Measurements from ENCODE around the gene MEGF8.

Gene MEGF8

GRCh38 chr19:42288387-42288786, 37.0 kb upstream of the MEGF8 start:
- peaks cover 0 to 27% (median 26%) of the 10 kb centered on the region in 4 donors for H3K4me1 ChIP-seq
- no peak overlapping the region for H3K27ac ChIP-seq
- H3K27me3 ChIP-seq = no peaks in the 10 kb centered on the region
- intact Hi-C loops (cut with DNase I; ENCODE audit: low total_unique reads) = no loop called here
- peaks cover 50 to 71% (median 67%) of the 10 kb centered on the region in 3 donors for H3K36me3 ChIP-seq
- no peak for TF ChIP-seq CTCF (IDR thresholded peaks at IDR 0.05)
- no peak overlapping the region for H3K4me3 ChIP-seq
- H3K9me3 ChIP-seq = no peaks in the 10 kb centered on the region
- DNase-seq = no peak

- peaks cover 0 to 26% (median 25%) of the 10 kb centered on the region in 4 donors for H3K4me1 ChIP-seq
- no peak overlapping the region for H3K4me3 ChIP-seq
- no peaks in the 10 kb centered on the region for H3K27me3 ChIP-seq
- no peak for TF ChIP-seq CTCF (IDR thresholded peaks at IDR 0.05)
- no peak for DNase-seq
- H3K27ac ChIP-seq = no peak overlapping the region
- intact Hi-C loops (cut with DNase I; ENCODE audit: low total_unique reads) = no loop called here
- H3K36me3 ChIP-seq = peaks cover 52 to 77% (median 73%) of the 10 kb centered on the region in 3 donors
- H3K9me3 ChIP-seq = no peaks in the 10 kb centered on the region
Observed at GRCh38 chr19:42288881-42289555, 36.4 kb upstream of the MEGF8 start.

GRCh38 chr19:42289556-42290041, 35.8 kb upstream of the MEGF8 start:
- Histone ChIP-seq H3K36me3 (peaks cover 52 to 83% (median 79%) of the 10 kb centered on the region in 3 donors), H3K9me3 (no peaks in the 10 kb centered on the region), H3K4me1 (peaks cover 0 to 25% (median 24%) of the 10 kb centered on the region in 4 donors), H3K27ac (no peak overlapping the region), H3K4me3 (no peak overlapping the region), H3K27me3 (no peaks in the 10 kb centered on the region)
- TF ChIP-seq CTCF (IDR thresholded peaks at IDR 0.05) = no peak
- intact Hi-C loops (cut with DNase I; ENCODE audit: low total_unique reads) = loop anchor here (10.0 kb wide), 1 partner anchor 155 kb away; the partner anchor contains the start of gene POU2F2
- DNase-seq = no peak

- peaks cover 52 to 88% (median 84%) of the 10 kb centered on the region in 3 donors for H3K36me3 ChIP-seq
- intact Hi-C loops (cut with DNase I; ENCODE audit: low total_unique reads) = loop anchor here (10.0 kb wide), 1 partner anchor 155 kb away; the partner anchor contains the start of gene POU2F2
- DNase-seq = no peak
- no peak overlapping the region for H3K27ac ChIP-seq
- peaks cover 0 to 19% (median 19%) of the 10 kb centered on the region in 4 donors for H3K4me1 ChIP-seq
- no peaks in the 10 kb centered on the region for H3K27me3 ChIP-seq
- H3K9me3 ChIP-seq = no peaks in the 10 kb centered on the region
- no peak for TF ChIP-seq CTCF (IDR thresholded peaks at IDR 0.05)
- H3K4me3 ChIP-seq = no peak overlapping the region
Observed at GRCh38 chr19:42290136-42290522, 35.3 kb upstream of the MEGF8 start.

- H3K27me3 ChIP-seq = no peaks in the 10 kb centered on the region
- no peak for DNase-seq
- intact Hi-C loops (cut with DNase I; ENCODE audit: low total_unique reads) = loop anchor here (10.0 kb wide), 1 partner anchor 156 kb away; the partner anchor contains the start of gene POU2F2
- peaks cover 52 to 95% (median 85%) of the 10 kb centered on the region in 3 donors for H3K36me3 ChIP-seq
- H3K4me3 ChIP-seq = no peak overlapping the region
- H3K9me3 ChIP-seq = no peaks in the 10 kb centered on the region
- no peak overlapping the region for H3K27ac ChIP-seq
- H3K4me1 ChIP-seq = peaks cover 0 to 13% (median 13%) of the 10 kb centered on the region in 4 donors
- TF ChIP-seq CTCF (IDR thresholded peaks at IDR 0.05) = peak; percentile 18 to 24
Observed at GRCh38 chr19:42290523-42291434, 34.7 kb upstream of the MEGF8 start.
